ENCODE measurements around the gene PCID2.

Gene PCID2

GRCh38 chr13:113186061-113186900, 22.2 kb downstream of the PCID2 start:
- DNase-seq, result no peak

GRCh38 chr13:113184568-113185440, 23.7 kb downstream of the PCID2 start:
- DNase-seq, result no peak

- no peak for DNase-seq
Observed at GRCh38 chr13:113183450-113184129, 24.9 kb downstream of the PCID2 start.

- DNase-seq, result no peak
Observed at GRCh38 chr13:113182046-113182445, 26.4 kb downstream of the PCID2 start.

GRCh38 chr13:113179374-113180230, 28.9 kb downstream of the PCID2 start:
- no peak for DNase-seq

- DNase-seq, result no peak
Observed at GRCh38 chr13:113178896-113179167, 29.6 kb downstream of the PCID2 start.

- no peak for DNase-seq
Observed at GRCh38 chr13:113178070-113178895, 30.2 kb downstream of the PCID2 start.

- no peak for DNase-seq
Observed at GRCh38 chr13:113176822-113177221, 31.6 kb downstream of the PCID2 start.

- DNase-seq, result no peak
Observed at GRCh38 chr13:113176280-113176679, 32.2 kb downstream of the PCID2 start.

- DNase-seq, result no peak
Observed at GRCh38 chr13:113172419-113172926, 36.0 kb downstream of the PCID2 start.

GRCh38 chr13:113171250-113172125, 37.0 kb downstream of the PCID2 start:
- DNase-seq, result no peak

- peak; percentile 24 for DNase-seq
Observed at GRCh38 chr13:113170511-113170910, 38.0 kb downstream of the PCID2 start.

GRCh38 chr13:113169277-113170272, 38.9 kb downstream of the PCID2 start:
- peak; percentile 66 for DNase-seq

- no peak for DNase-seq
Observed at GRCh38 chr13:113168211-113168610, 40.3 kb downstream of the PCID2 start.

- no peak for DNase-seq
Observed at GRCh38 chr13:113167575-113167974, 40.9 kb downstream of the PCID2 start.

GRCh38 chr13:113167155-113167554, 41.3 kb downstream of the PCID2 start:
- no peak for DNase-seq

- no peak for DNase-seq
Observed at GRCh38 chr13:113166681-113167080, 41.8 kb downstream of the PCID2 start.

- no peak for DNase-seq
Observed at GRCh38 chr13:113166266-113166665, 42.2 kb downstream of the PCID2 start.

GRCh38 chr13:113164492-113164891, 44.0 kb downstream of the PCID2 start:
- DNase-seq, result no peak
